GM19035 (cell line): Measurements from ENCODE around the gene ZSWIM1.
"Not testable (repeated sequence)": the region's sequence is repeated elsewhere in the genome, so short reads cannot be mapped to it uniquely, and the experiment has no call there.

Experiments
- ATAC-seq: cut with Tn5 transposase; IDR thresholded peaks from one replicate; pipeline ENCODE4 v1.9.1; 2021; ENCODE audit not compliant: unreplicated experiment

Gene ZSWIM1

DNA sequence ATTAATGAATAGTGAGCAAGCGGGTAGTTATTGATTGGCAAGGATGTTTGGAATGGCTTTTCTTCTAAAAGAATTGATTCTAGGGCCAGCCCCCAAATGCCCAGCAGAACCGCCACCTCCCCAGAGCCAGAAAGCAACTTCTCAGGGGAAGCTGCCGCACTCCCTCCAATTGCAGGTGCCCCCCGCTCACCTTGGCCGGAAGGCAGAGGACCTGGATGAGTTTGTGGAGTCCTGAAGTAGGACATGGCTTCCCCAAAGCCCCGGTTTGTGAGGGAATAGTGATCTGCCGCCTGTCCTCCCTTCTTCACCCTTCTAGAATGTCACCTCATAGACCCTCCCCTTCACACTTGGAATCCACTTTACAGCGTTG is 6.3 kb downstream of the ZSWIM1 start, which contains the start of gene SPATA25:
SPATA25 (minus strand) TSS at position 277 of the 370 bp plus-strand sequence; CDS start at position 245, 32 bp downstream.
- no peak for ATAC-seq

- no peak for ATAC-seq
Measured at GRCh38 chr20:45888681-45889080, 7.7 kb downstream of the ZSWIM1 start.

DNA sequence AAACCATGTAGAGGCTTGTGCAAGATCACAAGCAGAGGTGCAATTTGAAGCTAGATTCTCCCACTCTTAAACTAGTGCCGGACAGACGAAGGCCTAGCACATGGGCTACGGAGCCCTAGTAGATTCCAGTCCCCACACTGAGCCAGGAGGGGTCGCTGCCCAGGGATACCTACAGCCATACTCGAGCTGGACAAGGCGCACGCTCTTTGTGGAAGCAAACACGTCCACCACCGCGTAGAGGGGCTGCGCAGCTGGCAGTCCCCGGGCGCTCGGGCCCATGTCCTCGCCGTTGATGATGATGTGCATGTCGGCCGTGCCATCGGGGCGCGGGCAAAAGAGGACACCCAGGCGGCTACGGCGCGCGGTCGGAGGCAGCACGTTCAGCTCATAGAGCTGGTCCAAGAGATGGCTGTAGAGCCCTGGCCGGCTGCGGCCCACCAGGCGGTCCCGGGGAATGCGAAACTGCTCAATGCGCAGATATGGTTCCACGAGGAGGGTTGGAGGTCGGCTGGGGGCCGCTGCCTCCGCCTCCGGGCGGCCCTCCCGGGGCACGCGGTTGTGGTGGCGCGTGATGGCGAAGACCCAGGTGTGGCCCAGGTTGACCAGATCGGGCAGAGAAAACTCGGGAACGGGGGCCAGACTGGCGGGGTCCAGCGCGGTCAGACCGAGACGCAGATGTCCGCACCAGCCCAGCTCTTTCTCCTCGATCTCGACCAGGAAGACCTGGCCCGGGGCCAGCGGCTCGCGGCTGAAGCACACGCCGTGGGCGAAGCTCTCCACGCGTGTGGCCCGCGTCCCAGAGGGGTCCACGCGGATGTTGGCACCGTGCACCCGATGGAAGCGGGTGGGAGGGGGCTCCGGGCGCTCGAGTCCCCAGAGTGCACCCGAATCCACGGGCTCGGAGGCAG is 9.3 kb downstream of the ZSWIM1 start:
- peak; percentile 4 for ATAC-seq

DNA sequence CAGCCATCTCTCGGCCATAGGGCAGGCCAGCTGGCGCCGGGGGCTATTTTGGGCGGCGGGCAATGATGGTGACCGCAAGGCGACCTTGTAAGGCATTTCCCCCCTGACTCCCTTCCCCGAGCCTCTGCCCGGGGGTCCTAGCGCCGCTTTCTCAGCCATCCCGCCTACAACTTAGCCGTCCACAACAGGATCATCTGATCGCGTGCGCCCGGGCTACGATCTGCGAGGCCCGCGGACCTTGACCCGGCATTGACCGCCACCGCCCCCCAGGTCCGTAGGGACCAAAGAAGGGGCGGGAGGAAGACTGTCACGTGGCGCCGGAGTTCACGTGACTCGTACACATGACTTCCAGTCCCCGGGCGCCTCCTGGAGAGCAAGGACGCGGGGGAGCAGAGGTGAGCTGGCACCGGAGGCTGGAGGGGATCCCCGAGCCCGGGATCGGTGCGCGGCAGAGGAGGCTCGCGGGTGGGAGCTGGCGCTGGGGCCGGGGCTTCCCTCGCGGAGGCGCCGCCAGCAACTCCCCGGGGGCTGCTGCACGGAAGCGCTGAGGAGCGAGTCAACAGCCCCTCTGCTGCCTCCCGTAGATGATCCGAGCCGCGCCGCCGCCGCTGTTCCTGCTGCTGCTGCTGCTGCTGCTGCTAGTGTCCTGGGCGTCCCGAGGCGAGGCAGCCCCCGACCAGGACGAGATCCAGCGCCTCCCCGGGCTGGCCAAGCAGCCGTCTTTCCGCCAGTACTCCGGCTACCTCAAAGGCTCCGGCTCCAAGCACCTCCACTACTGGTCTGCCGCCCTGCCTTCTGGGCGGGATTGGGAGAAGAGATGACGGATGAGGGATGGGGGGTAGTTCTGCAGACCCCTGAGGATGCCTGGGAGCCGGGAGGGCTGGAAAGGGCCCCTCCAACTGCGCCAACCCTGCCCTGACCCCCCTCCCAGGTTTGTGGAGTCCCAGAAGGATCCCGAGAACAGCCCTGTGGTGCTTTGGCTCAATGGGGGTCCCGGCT is 10.3 kb downstream of the ZSWIM1 start, which contains the start of the genes CTSA and NEURL2:
CTSA (plus strand) TSS at position 351 of the 999 bp plus-strand sequence; CDS start at position 585, 234 bp downstream.
NEURL2 (minus strand) TSS at position 224 of the 999 bp plus-strand sequence; CDS start at position 7, 217 bp downstream.
- ATAC-seq, result peak; percentile 81

GRCh38 chr20:45892049-45892825 is 11.2 kb downstream of the ZSWIM1 start:
- ATAC-seq, result no peak

- no peak for ATAC-seq
Measured at GRCh38 chr20:45892828-45893500, 11.9 kb downstream of the ZSWIM1 start.

DNA sequence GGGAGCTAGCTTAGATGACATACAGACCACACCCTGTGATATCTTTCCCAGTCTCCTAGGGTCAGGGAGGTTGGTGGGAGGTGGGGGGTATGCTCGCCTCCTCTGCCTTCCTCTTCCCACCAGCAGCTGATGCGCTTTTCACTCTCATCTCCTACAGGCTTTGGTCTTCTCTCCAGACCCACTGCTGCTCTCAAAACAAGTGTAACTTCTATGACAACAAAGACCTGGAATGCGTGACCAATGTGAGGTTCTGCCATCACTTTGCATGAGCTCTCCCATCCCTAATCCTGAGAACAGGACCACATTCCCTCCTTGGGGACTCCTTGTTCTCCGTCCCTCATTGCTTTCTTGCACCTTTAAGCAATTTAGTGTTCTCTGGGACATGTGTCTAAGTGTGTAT is 12.8 kb downstream of the ZSWIM1 start:
- ATAC-seq, result no peak

- ATAC-seq, result no peak
Measured at GRCh38 chr20:45894797-45895196, 13.8 kb downstream of the ZSWIM1 start.

GRCh38 chr20:45896641-45897161 is 15.7 kb downstream of the ZSWIM1 start:
- no peak for ATAC-seq

DNA sequence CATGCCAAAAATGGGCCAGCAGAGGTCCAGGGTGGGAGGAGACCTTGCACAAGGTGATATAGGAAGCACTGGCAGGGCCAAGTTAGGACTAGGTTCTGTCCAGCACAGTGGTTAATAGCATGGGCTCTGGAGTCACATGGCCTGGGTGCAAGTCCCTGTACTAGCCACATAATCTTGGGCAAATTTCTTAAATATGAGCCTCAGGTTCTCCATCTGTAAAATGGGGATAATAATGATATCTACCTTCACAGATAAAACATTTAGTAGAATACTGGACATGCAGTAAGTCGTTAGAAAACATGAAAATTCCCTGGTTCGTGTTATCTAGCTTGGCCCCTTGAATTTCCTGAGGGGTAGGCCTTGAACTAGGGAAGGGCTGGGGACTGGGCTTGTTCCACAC is 16.3 kb downstream of the ZSWIM1 start:
- ATAC-seq, result no peak

- ATAC-seq, result no peak
Measured at GRCh38 chr20:45897692-45898091, 16.7 kb downstream of the ZSWIM1 start.

DNA sequence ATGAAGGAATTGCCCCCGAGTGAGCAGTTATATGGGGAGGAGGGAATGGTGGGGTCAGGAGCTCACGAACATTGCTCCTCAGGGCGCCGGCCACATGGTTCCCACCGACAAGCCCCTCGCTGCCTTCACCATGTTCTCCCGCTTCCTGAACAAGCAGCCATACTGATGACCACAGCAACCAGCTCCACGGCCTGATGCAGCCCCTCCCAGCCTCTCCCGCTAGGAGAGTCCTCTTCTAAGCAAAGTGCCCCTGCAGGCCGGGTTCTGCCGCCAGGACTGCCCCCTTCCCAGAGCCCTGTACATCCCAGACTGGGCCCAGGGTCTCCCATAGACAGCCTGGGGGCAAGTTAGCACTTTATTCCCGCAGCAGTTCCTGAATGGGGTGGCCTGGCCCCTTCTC is 17.3 kb downstream of the ZSWIM1 start:
- ATAC-seq, result no peak

DNA sequence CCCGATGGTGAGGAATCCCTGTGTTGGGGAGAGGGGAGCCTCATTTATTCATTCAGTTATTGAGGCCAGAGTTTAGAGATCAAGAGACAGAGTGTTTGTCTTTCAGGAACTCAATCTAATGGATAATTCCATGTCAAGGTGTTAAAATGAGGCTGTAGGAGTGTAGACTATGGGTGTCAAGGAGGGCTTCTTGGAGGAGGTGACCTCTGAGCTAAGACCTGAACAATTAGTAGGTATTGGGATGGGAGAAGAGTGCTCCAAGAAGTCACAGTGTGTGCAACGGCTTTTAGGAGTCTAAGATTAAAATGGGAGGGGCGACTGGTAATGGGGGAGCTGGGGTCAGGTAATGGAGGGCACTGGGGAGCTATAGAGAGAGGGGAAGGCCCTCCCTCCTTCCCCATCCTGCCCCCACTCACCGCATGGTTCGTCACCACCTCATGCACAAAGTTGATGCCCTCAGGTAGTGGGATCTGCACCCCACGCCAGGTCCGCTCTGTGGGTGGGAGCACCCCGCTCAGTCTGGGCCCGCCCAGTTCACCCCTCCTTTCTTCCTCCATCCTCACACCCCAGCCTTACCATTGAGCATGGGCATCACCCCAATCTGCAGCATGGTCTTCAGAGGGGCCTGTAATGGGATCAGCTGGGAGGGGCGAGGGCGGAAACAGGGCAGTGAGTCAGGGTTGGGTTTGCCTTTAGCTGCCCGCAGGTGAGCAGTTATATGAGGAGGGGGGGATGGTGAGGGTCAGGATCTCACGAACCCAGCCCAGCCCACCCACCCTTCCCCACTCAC is 18.2 kb downstream of the ZSWIM1 start:
- ATAC-seq, result no peak

DNA sequence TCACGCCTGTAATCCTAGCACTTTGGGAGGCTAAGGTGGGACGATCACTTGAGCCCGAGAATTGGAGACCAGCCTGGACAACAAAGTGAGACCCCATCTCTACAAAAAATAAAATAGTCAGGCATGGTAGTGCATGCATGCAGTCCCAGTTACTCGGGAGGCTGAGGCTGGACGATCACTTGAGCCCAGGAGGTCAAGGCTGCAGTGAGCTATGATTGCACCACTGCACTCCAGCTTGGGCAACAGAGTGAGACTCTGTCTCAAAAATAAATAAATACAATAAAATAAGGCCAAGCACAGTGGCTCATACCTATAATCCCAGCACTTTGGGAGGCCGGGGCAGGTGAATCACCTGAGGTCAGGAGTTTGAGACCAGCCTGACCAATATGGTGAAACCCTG is 20.3 kb downstream of the ZSWIM1 start:
- ATAC-seq, result not testable (repeated sequence)

GRCh38 chr20:45902199-45902701 is 21.2 kb downstream of the ZSWIM1 start:
- ATAC-seq, result no peak

DNA sequence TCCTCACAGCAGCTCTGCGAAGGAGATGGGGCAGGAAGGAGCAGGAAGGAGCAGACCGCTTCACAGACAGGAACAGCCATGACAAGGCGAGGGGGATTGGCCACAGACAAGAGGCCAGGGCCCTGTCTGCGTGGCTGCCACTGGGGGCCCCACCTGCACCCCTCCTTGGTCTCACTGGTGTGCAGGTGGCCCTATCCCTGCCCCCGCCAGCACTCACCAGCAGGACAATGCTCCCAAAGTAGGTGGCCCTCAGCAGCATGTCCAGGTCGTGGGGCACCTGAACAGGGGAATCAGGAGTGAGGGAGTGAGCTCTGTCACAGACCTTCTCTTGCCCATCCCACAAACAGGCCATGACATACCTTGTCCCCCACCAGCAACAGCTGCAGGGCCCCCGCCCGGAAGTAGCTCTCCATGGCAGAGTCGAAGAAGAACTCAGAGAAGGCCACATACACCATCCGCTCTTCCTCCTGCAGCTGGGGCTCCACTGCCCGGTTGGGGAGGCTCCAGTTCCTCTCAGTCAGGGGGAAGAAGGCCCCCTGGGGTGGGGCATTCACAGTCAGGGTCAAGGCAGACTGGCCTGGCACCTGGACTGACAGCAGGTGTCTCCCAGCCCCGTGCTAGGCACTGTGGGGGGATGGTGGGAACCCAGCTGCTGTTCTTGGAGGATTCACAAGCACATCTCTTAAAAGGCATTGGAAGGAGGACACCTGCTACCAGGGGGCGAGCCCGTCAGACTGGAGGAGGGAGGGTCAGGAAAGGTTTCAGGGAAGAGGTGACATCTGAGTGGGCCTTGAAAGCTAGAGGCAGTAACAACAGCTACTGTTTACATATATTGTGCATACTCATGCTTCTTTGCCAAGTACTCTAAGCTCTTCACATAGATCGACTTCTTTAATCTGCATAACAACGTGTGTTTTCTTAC is 23.8 kb downstream of the ZSWIM1 start:
- ATAC-seq, result no peak

DNA sequence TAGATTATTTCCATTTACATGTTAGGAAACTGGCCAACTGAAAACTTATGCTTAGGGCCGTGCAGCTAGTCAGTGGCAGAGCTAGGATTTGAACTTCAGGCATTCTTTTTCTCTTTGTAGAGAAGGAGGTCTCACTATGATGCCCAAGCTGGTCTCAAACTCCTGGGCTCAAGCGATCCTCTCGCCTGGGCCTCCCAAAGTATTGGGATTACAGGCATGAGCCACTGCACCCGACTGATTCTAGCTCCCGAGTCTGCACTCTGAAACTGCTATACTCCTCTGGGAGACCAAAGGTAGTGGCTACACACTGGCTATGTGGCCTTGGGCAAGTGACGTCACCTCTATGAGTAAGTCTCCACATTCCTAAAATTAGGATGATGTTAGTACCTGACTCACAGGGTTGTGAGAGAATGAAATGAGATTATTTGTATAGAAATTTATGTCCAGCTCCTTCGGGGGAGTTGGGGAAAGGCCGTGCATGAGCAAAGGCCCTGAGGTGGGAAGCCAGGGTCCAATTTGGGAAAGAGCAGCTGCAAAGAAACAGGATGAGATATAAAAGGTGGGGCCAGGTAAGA is 24.6 kb downstream of the ZSWIM1 start:
- ATAC-seq, result no peak
